ENCODE measurements around the gene ABCG4.

DNA sequence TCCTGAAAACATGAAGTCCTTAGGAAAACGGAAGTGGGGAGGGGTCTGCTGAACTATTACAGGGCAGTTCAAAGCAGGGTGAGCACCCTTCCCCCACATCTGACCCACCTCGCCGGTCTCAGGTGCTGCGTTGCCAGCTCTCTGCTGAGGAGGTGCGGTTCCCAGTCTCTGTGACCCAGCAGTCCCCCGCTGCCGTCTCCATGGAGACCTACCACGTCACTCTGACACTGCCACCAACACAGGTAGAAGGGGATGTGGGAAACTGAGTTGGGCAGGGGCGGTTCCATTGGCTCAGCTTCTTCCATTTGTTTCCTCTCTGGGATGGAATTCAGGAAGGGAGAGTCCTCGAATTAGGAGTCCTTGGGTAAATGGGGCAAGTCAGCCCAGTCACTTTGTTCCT lies 38.4 kb upstream of the ABCG4 start:
- TF ChIP-seq, protein P1, sequence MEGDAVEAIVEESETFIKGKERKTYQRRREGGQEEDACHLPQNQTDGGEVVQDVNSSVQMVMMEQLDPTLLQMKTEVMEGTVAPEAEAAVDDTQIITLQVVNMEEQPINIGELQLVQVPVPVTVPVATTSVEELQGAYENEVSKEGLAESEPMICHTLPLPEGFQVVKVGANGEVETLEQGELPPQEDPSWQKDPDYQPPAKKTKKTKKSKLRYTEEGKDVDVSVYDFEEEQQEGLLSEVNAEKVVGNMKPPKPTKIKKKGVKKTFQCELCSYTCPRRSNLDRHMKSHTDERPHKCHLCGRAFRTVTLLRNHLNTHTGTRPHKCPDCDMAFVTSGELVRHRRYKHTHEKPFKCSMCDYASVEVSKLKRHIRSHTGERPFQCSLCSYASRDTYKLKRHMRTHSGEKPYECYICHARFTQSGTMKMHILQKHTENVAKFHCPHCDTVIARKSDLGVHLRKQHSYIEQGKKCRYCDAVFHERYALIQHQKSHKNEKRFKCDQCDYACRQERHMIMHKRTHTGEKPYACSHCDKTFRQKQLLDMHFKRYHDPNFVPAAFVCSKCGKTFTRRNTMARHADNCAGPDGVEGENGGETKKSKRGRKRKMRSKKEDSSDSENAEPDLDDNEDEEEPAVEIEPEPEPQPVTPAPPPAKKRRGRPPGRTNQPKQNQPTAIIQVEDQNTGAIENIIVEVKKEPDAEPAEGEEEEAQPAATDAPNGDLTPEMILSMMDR (IDR thresholded peaks at IDR 0.05): no peak
- no peak for TF ChIP-seq EZH2 (IDR thresholded peaks at IDR 0.05; ENCODE audit: borderline replicate concordance, insufficient read depth, low read depth, low read length, poor library complexity, severe bottlenecking)
